ENCODE data around the gene SCN2A. TPM values are rescaled to one million over a fixed set of nuclear protein-coding genes. Genes with fewer than 3 reads are reported as not detected.

SCN2A gene
- total RNA-seq, 1 experiment from 2014 or later: 0.24 TPM

- H4K20me1 ChIP-seq (ENCODE audit: control insufficient read depth, insufficient read depth, insufficient read length): no peaks in the 10 kb centered on the region
These were observed 181.0 kb downstream of the SCN2A start for GRCh38 chr2:165420231-165420630.

More at GRCh38 chr2:165420231-165420630, 181.0 kb downstream of the SCN2A start:
- Histone ChIP-seq H3K23me2 (ENCODE audit: insufficient read length, low read depth, low read length, poor library complexity, severe bottlenecking) (no peaks in the 10 kb centered on the region), H3K4ac (ENCODE audit: low read depth, low read length) (no peak overlapping the region), H4K91ac (ENCODE audit: insufficient read length, low read depth, low read length) (no peak overlapping the region), H3K79me1 (ENCODE audit: insufficient read depth, low read depth, low read length, poor library complexity, severe bottlenecking) (no peaks in the 10 kb centered on the region), H2BK12ac (ENCODE audit: insufficient read length, low read depth, low read length) (no peak overlapping the region), H3K23ac (ENCODE audit: insufficient read length, low read depth, low read length) (no peak overlapping the region), H2BK20ac (ENCODE audit: low read depth, low read length, poor library complexity, severe bottlenecking) (no peak overlapping the region), H2BK15ac (ENCODE audit: low read depth, low read length) (no peak overlapping the region), H3K9me3 (ENCODE audit: control insufficient read depth, low read depth, low read length) (no peaks in the 10 kb centered on the region), H2BK120ac (ENCODE audit: low read depth, low read length, poor library complexity, severe bottlenecking) (no peak overlapping the region), H2AFZ (ENCODE audit: low read length) (no peak overlapping the region), H2BK5ac (ENCODE audit: insufficient read length, low read length) (no peak overlapping the region), H3K27me3 (ENCODE audit: insufficient read depth, low read length) (no peaks in the 10 kb centered on the region), H2AK5ac (ENCODE audit: insufficient read length, low read length) (no peak overlapping the region), H3K4me2 (ENCODE audit: insufficient read depth, insufficient read length, low read length) (no peak overlapping the region), H3K79me2 (ENCODE audit: insufficient read depth, low read length) (no peaks in the 10 kb centered on the region), H3K18ac (ENCODE audit: insufficient read length, low read depth, low read length) (no peak overlapping the region), H3K14ac (ENCODE audit: insufficient read depth, low read length) (no peak overlapping the region), H3K56ac (ENCODE audit: insufficient read length, low read depth, low read length) (no peak overlapping the region), H3K9ac (ENCODE audit: extremely low read depth, insufficient read length, low read length) (no peak overlapping the region), H4K5ac (ENCODE audit: insufficient read length, low read depth, low read length) (no peak overlapping the region), H3K27ac (ENCODE audit: insufficient read length, low read depth, low read length) (no peak overlapping the region), H4K8ac (replicated peaks; ENCODE audit: insufficient read length, low read depth, low read length) (no peak overlapping the region), H3K4me1 (ENCODE audit: insufficient read depth, low read length) (no peaks in the 10 kb centered on the region), H3T11ph (ENCODE audit: low read length) (no peak overlapping the region)
- no peak for DNase-seq
- peaks cover 38 to 49% of the 10 kb centered on the region in 2 experiments for H3K9me3 Mint-ChIP-seq
- TF ChIP-seq CTCF (conservative IDR thresholded peaks at IDR 0.05): no peak
- peaks cover 12 to 13% of the 10 kb centered on the region in 2 experiments for H3K4me1 Mint-ChIP-seq
- no peak overlapping the region for H3K4me3 Mint-ChIP-seq
- H3K36me3 Mint-ChIP-seq (ENCODE audit: insufficient read depth in 1 of 3, low read depth in 3 of 3): peaks cover 29 to 54% (median 41%) of the 10 kb centered on the region in 3 experiments
- H3K27ac Mint-ChIP-seq: no peak overlapping the region
- peaks cover 2% of the 10 kb centered on the region; the same call in 1 of the 2 replicates for H3K27me3 Mint-ChIP-seq (ENCODE audit: low read depth)

Measured in H9 (cell line).